GM12892 (cell line): ENCODE results near the gene STK32C.

Experiments
- DNase-seq: peaks from one replicate; pipeline ENCODE4 v3.0.0; 2011; ENCODE audit not compliant: insufficient read length
- FAIRE-seq: peaks from 2 replicates; lab custom pipeline; 2011; peaks lifted over from hg19 to GRCh38; lab: Jason Lieb, UNC
- POLR2A ChIP-seq: IDR thresholded peaks from 2 replicates; pipeline ENCODE4 v1.6.1; 2011; ENCODE audit warnings: low read depth, low read length, control low read depth
- POLR2AphosphoS5 ChIP-seq: IDR thresholded peaks from 2 replicates; pipeline ENCODE4 v1.6.1; 2011; ENCODE audit warnings: low read depth, low read length, control low read depth
- TAF1 ChIP-seq: IDR thresholded peaks from 2 replicates; pipeline ENCODE4 v1.6.1; 2011; ENCODE audit warnings: low read depth, mild to moderate bottlenecking, control low read depth, low read length, borderline replicate concordance

Gene STK32C

GRCh38 chr10:132186488-132187429 is 121.0 kb downstream of the STK32C start, which contains the start of gene DPYSL4:
Gene DPYSL4 (plus strand): TSS chr10:132186948. CDS start chr10:132187064, 116 bp downstream.
- TF ChIP-seq POLR2AphosphoS5 (no peak), TAF1 (no peak), POLR2A (no peak)
- DNase-seq (no peak), FAIRE-seq (no peak)

- TF ChIP-seq TAF1 (no peak), POLR2AphosphoS5 (no peak), POLR2A (no peak)
- no peak for FAIRE-seq
- no peak for DNase-seq
Observed at GRCh38 chr10:132185601-132186487, 121.9 kb downstream of the STK32C start.

DNA sequence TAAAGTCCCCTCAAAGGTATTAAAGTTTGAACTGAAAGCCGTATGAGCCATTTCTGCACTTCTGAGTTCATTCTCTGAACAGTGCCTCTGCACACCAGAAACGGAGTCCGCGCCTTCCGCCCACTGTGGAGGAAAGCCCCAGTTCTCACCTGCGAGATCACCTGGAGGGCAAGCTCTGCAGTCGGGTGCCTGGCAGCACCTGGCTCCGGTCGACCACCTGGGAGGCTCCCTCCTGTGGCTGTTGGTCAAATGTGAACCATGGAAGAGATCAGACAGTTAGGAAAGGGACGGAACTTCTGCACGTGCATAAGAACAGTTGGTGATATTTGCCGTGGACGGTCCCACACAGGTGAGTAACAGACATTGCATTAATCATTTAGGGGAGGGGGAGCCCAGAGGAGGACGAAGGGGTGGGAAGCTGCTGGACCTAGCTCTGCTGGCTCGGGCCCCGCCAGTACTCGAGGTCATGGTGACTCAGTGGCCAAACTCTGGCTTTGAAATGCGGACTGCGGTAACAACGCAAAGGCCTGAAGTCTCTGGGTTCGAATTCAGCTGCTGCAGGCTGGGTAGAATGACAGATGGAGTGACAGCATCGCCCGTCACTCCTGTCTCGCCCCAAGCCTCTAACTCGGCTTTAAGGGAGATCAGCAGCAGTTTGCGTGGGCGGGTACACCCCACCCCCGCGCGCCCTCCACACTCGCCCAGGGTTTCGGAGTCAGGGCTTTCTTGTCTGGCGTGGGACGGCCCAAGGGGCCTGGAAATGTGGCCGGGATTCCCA is 122.7 kb downstream of the STK32C start:
- DNase-seq (no peak), FAIRE-seq (no peak)
- TF ChIP-seq TAF1 = no peak
- no peak for TF ChIP-seq POLR2AphosphoS5
- TF ChIP-seq POLR2A = no peak

- no peak for TF ChIP-seq POLR2A
- TF ChIP-seq POLR2AphosphoS5 = no peak
- no peak for TF ChIP-seq TAF1
- FAIRE-seq (no peak), DNase-seq (no peak)
Observed at GRCh38 chr10:132183046-132183445, 124.7 kb downstream of the STK32C start.

GRCh38 chr10:132182591-132182990 is 125.2 kb downstream of the STK32C start:
- no peak for TF ChIP-seq POLR2AphosphoS5
- TF ChIP-seq TAF1 = no peak
- TF ChIP-seq POLR2A = no peak
- FAIRE-seq (no peak), DNase-seq (no peak)

GRCh38 chr10:132181691-132182425 is 125.9 kb downstream of the STK32C start:
- DNase-seq = no peak
- no peak for FAIRE-seq
- TF ChIP-seq POLR2AphosphoS5 = no peak
- no peak for TF ChIP-seq TAF1

DNA sequence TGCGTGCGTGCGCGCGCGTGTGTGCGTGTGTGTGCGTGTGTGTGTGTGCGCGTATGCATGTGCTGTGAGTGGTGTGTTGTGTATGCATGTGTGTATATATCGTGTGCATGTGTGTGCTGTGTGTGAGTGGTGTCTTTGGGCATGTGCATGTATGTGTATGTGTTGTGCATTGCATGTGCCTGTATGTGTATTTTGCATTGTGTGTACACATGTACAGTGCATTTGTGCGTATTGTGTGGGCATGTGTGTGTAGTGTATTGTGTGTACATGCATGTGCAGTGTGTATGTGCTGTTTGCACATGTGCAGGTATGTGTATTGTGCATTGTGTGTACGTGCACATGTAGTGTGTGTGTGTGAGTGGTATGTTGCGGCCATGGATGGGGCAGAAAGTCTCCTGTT is 127.0 kb downstream of the STK32C start:
- FAIRE-seq (no peak), DNase-seq (no peak)
- TF ChIP-seq POLR2A = no peak

- TF ChIP-seq POLR2A (no peak), TAF1 (no peak), POLR2AphosphoS5 (no peak)
- FAIRE-seq (no peak), DNase-seq (no peak)
Observed at GRCh38 chr10:132179551-132180392, 128.0 kb downstream of the STK32C start.

GRCh38 chr10:132178672-132179545 is 128.8 kb downstream of the STK32C start:
- DNase-seq = no peak
- no peak for FAIRE-seq
- TF ChIP-seq POLR2A (no peak), POLR2AphosphoS5 (no peak), TAF1 (no peak)

DNA sequence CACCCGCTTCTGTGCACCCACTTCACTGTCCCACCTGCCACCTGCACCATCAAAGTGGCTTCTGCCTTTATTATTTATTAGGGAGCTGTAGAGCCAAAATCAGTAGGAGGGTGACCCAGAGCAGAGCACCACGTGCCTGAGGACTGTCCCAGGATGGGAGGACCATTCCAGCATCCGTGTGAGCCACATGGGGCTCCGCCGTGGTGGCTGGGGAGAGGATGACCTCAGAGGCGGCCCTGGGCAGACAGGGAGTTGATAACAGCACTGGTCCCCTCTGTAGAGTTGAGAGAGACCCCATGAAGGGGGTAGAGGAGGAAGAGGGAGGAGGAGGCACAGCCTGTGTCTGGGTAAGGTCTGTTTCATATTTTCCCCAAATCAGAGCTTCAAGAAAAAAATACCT is 129.7 kb downstream of the STK32C start:
- TF ChIP-seq POLR2AphosphoS5 (no peak), POLR2A (no peak), TAF1 (no peak)
- DNase-seq (no peak), FAIRE-seq (no peak)
